Endothelial cell of umbilical vein (primary cell): Measurements from ENCODE around the gene ARG2. TPM values are rescaled to one million over a fixed set of nuclear protein-coding genes. Genes with fewer than 3 reads are reported as not detected.

Experiments
- BruUV-seq: library from RNA; stranded (reverse); fragments of 400-500 nt; replicated peaks from 2 replicates; lab custom pipeline; 2021; lab: Mats Ljungman, UMichigan
- CTCF ChIA-PET: fragments of 300-600, 350-600 bp; sonication (Branson Sonifier 250); formaldehyde crosslinking; loops from one replicate; lab custom pipeline; 2021; ENCODE audit warnings: antibody characterized with exemption, inconsistent platforms; lab: Charles Lee
- POLR2A ChIA-PET: fragments of 300-600, 350-600 bp; sonication (Branson Sonifier 250); formaldehyde crosslinking; loops from one replicate; lab custom pipeline; 2021; ENCODE audit warnings: antibody characterized with exemption, inconsistent platforms; lab: Charles Lee
- DNase-seq: peaks from one replicate; pipeline ENCODE4 v3.0.0-alpha.2; 2011; ENCODE audit warnings: low read depth, low spot score
- FAIRE-seq: peaks from 2 replicates; lab custom pipeline; 2011; peaks lifted over from hg19 to GRCh38; lab: Jason Lieb, UNC
- H2AFZ ChIP-seq: 2 replicates; pipeline ENCODE4 v1.6.0; 2012; ENCODE audit warnings: low read depth, low read length, control low read depth, inconsistent platforms
- H3K27ac ChIP-seq: 2 replicates; pipeline ENCODE4 v1.5.1; 2011; ENCODE audit warnings: low read depth, mild to moderate bottlenecking, control low read depth, low read length, moderate library complexity; ENCODE audit not compliant: insufficient read depth
- H3K27me3 ChIP-seq, 2 experiments: 2 replicates each; pipeline versions ENCODE4 v1.6.0 to v1.6.1; 2011; ENCODE audit warnings: low read length in 2 of 2, mixed read lengths in 1 of 2; ENCODE audit not compliant: control insufficient read depth in 2 of 2, insufficient read depth in 2 of 2
- H3K36me3 ChIP-seq, 2 experiments: 2 replicates in 1 of 2; 3 replicates in 1 of 2; pipeline ENCODE4 v1.5.1; 2011; ENCODE audit warnings: low read length in 2 of 2, mild to moderate bottlenecking in 1 of 2, moderate library complexity in 1 of 2; ENCODE audit not compliant: control insufficient read depth in 2 of 2, insufficient read depth in 2 of 2; ENCODE audit errors: extremely low read depth in 1 of 2
- H3K4me1 ChIP-seq: 3 replicates; pipeline ENCODE4 v1.5.1; 2011; ENCODE audit warnings: mild to moderate bottlenecking, low read length; ENCODE audit not compliant: control insufficient read depth, insufficient read depth; ENCODE audit errors: extremely low read depth
- H3K4me2 ChIP-seq: 2 replicates; pipeline ENCODE4 v1.6.1; 2011; ENCODE audit warnings: low read length, control low read depth, mixed read lengths; ENCODE audit not compliant: insufficient read depth
- H3K4me3 ChIP-seq, 3 experiments: fragments of 200-600 bp in 1 of 3; sonication (generic), shearing (Covaris generic) in 1 of 3; replicated peaks in 1 of 3; 2 replicates each; pipeline ENCODE4 v1.5.1; 2011 to 2016; ENCODE audit warnings: control low read depth in 3 of 3, low read length in 3 of 3, mild to moderate bottlenecking in 2 of 3, inconsistent platforms in 1 of 3, low read depth in 1 of 3, moderate library complexity in 1 of 3; ENCODE audit not compliant: insufficient read depth in 1 of 3
- H3K79me2 ChIP-seq: 2 replicates; pipeline ENCODE4 v1.6.0; 2012; ENCODE audit warnings: low read length, inconsistent platforms; ENCODE audit not compliant: control insufficient read depth, insufficient read depth
- H3K9ac ChIP-seq: replicated peaks from 2 replicates; pipeline ENCODE3; 2011; ENCODE audit warnings: low read length, control low read depth; ENCODE audit not compliant: insufficient read depth; ENCODE audit errors: extremely low read depth
- H3K9me1 ChIP-seq: replicated peaks from 3 replicates; pipeline ENCODE4 v1.6.0; 2011; ENCODE audit warnings: mild to moderate bottlenecking, low read length; ENCODE audit not compliant: control insufficient read depth, insufficient read depth; ENCODE audit errors: extremely low read depth
- H3K9me3 ChIP-seq: replicated peaks from 2 replicates; pipeline ENCODE4 v1.5.1; 2012; ENCODE audit warnings: low read length, inconsistent platforms; ENCODE audit not compliant: control insufficient read depth, insufficient read depth
- H4K20me1 ChIP-seq: replicated peaks from 2 replicates; pipeline ENCODE3; 2011; ENCODE audit warnings: mild to moderate bottlenecking, low read length; ENCODE audit not compliant: control insufficient read depth, insufficient read depth; ENCODE audit errors: extremely low read depth
- EZH2 ChIP-seq: IDR thresholded peaks from 2 replicates; pipeline ENCODE4 v1.6.1; 2012; ENCODE audit warnings: borderline replicate concordance, low read depth, mild to moderate bottlenecking, moderate library complexity, low read length, inconsistent platforms; ENCODE audit not compliant: severe bottlenecking
- FOS ChIP-seq: IDR thresholded peaks from 2 replicates; pipeline ENCODE4 v1.6.1; 2011; ENCODE audit warnings: mild to moderate bottlenecking, low read length, moderate library complexity, borderline replicate concordance; ENCODE audit not compliant: insufficient read depth
- GATA2 ChIP-seq: IDR thresholded peaks from 2 replicates; pipeline ENCODE4 v1.7.0; 2011; ENCODE audit warnings: low read depth, mild to moderate bottlenecking, moderate library complexity, mixed read lengths, low read length; ENCODE audit not compliant: insufficient read length, insufficient read depth
- JUN ChIP-seq: IDR thresholded peaks from 2 replicates; pipeline ENCODE4 v1.6.1; 2011; ENCODE audit warnings: borderline replicate concordance, low read depth; ENCODE audit not compliant: insufficient read length, insufficient read depth
- MYC ChIP-seq: IDR thresholded peaks from one replicate; pipeline ENCODE4 v1.6.1; 2011; ENCODE audit warnings: mild to moderate bottlenecking, low read depth, low read length
- POLR2A ChIP-seq: IDR thresholded peaks from 2 replicates; pipeline ENCODE4 v1.6.1; 2012; ENCODE audit warnings: low read depth, mild to moderate bottlenecking, control low read depth, low read length
- POLR2AphosphoS5 ChIP-seq: IDR thresholded peaks from 2 replicates; pipeline ENCODE4 v1.6.1; 2012; ENCODE audit warnings: low read depth, mild to moderate bottlenecking, control low read depth, low read length, moderate library complexity; ENCODE audit not compliant: insufficient read depth
- dilution Hi-C: fragments of 300-500 bp; cut with MboI; formaldehyde crosslinking; loops from one replicate; pipeline ENCODE4 v1.15.0; 2019; ENCODE audit warnings: low sequenced_read_pairs; ENCODE audit not compliant: extremely low pct_ligation_motif_present
- intact Hi-C: fragments of 100-400 bp; cut with micrococcal nuclease; formaldehyde crosslinking; loops from one replicate; pipeline ENCODE4 v1.10.0; 2022
- polyA plus RNA-seq, 4 experiments: library from polyadenylated mRNA; depleted of rRNA in 3 of 4; stranded (reverse) in 3 of 4; unstranded in 1 of 4; fragments of >200 nt; gene quantifications; 2 replicates each; pipeline versions ENCODE4 v1.2.1 to v1.2.3, GENCODE V29; 2011 to 2012; ENCODE audit warnings: missing spikeins in 1 of 4
- total RNA-seq: library from RNA; stranded (reverse); gene quantifications from 2 replicates; pipeline ENCODE4 v1.2.3, GENCODE V29; 2021
- TF ChIP-seq, protein P1 (sequence below): IDR thresholded peaks from 2 replicates; pipeline ENCODE4 v1.6.1; 2011; ENCODE audit not compliant: insufficient read depth, insufficient read length
- TF ChIP-seq, protein P2 (sequence below), 2 donors: IDR thresholded peaks; 1 replicate in 1 of 2; 2 replicates in 1 of 2; pipeline ENCODE4 v1.5.1; 2011; ENCODE audit warnings: low read length in 2 of 2, mild to moderate bottlenecking in 2 of 2, moderate library complexity in 2 of 2, control low read depth in 1 of 2, inconsistent platforms in 1 of 2, low read depth in 1 of 2; ENCODE audit not compliant: insufficient read depth in 1 of 2; ENCODE audit errors: extremely low read depth in 1 of 2

The ARG2 gene
- total and polyA plus RNA-seq, 2 donors (not counting 3 experiments of a cell fraction or from before 2014, with no cell fraction given): 16.6 to 22.5 TPM

DNA sequence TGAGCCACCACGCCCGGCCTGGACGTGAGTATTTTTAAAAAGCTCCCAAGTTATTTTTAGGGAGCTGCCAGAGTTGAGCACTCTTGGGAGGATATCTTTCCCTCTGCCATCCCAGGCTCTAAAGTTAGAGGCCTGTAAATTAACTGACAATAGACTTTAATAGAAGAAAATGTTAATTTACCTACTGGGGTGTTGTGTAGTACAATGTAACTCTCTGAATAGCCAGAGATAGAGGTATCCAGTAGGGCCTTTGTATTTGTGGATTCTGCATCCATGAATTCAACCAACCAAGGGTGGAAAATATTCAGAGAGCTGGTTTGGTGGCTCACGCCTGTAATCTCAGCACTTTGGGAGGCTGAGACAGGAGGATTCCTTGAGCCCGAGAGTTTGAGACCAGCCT lies 12.1 kb upstream of the ARG2 start:
- Histone ChIP-seq H3K9me1 (no peaks in the 10 kb centered on the region), H3K4me1 (no peaks in the 10 kb centered on the region), H3K36me3 (no peaks in the 10 kb centered on the region), H3K9me3 (no peaks in the 10 kb centered on the region), H4K20me1 (no peaks in the 10 kb centered on the region), H3K27me3 (peaks cover 0 to 20% of the 10 kb centered on the region in 2 experiments), H3K27ac (no peak overlapping the region), H3K9ac (no peak overlapping the region), H3K4me3 (no peak overlapping the region), H3K79me2 (no peaks in the 10 kb centered on the region), H3K4me2 (no peak overlapping the region), H2AFZ (no peak overlapping the region)
- CTCF ChIA-PET: interaction anchor here (1.7 to 4.2 kb wide), 3 partner anchors 11 to 59 kb away, joined by 7 to 23 read pairs (median 9); partner anchors contain the start of gene ARG2
- no peak for TF ChIP-seq MYC
- TF ChIP-seq, protein P1, sequence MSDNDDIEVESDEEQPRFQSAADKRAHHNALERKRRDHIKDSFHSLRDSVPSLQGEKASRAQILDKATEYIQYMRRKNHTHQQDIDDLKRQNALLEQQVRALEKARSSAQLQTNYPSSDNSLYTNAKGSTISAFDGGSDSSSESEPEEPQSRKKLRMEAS: no peak
- no peak for TF ChIP-seq POLR2A
- TF ChIP-seq GATA2: no peak
- TF ChIP-seq EZH2: no peak
- dilution Hi-C loops: no loop called here
- intact Hi-C loops: no loop called here
- POLR2A ChIA-PET: no interaction called here
- DNase-seq (no peak), FAIRE-seq (no peak)
- BruUV-seq: no TSS peak

DNA sequence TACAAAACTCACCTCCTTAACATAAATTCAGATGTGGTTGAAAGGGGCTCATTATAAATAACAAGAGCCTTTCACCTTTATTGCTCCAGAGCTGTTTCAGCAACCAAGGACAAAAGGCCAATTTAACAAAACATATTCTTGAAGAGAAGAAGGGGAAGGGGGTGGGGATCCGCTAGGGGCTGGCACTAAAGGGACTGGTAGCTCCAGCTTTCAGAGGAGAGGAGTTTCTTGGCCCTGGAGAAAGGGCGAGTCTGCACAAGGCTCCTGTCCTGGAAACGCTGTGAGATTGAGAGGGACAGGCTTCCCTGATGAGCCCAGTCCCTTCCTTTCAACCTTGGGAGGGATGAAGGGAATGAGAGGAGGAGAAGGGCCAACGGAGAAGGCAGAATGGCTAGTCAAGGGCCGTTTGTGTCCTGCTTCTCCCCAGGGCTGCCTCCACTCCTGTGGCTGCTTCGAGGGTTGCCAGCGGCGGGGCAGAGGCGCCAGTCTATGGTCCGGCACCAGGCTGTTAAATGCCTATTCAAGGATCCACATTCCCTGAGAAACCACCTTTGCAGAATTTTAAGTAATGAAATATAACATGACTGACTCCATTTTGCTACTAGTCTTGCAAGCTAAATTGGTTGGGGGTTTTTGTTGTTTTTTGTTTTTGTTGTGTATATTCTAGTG lies 9.9 kb upstream of the ARG2 start:
- Histone ChIP-seq H3K4me2 (no peak overlapping the region), H3K36me3 (no peaks in the 10 kb centered on the region), H2AFZ (no peak overlapping the region), H3K79me2 (no peaks in the 10 kb centered on the region), H3K9ac (no peak overlapping the region), H3K9me3 (no peaks in the 10 kb centered on the region), H3K27me3 (peaks cover 8 to 21% of the 10 kb centered on the region in 2 experiments), H3K4me3 (no peak overlapping the region), H3K9me1 (no peaks in the 10 kb centered on the region), H3K27ac (no peak overlapping the region), H4K20me1 (no peaks in the 10 kb centered on the region), H3K4me1 (no peaks in the 10 kb centered on the region)
- ChIA-PET POLR2A (no interaction called here), CTCF (interaction anchor here (0.7 to 6.9 kb wide), 7 partner anchors 9 to 95 kb away, joined by 3 to 60 read pairs (median 6); partner anchors contain the start of gene PIGH)
- dilution Hi-C loops: no loop called here
- no peak for DNase-seq
- intact Hi-C loops: no loop called here
- BruUV-seq: no TSS peak
- TF ChIP-seq MYC (no peak), JUN (no peak), POLR2AphosphoS5 (no peak), GATA2 (no peak), POLR2A (no peak), FOS (no peak), EZH2 (no peak)
- TF ChIP-seq, protein P1: no peak
- TF ChIP-seq, protein P2, sequence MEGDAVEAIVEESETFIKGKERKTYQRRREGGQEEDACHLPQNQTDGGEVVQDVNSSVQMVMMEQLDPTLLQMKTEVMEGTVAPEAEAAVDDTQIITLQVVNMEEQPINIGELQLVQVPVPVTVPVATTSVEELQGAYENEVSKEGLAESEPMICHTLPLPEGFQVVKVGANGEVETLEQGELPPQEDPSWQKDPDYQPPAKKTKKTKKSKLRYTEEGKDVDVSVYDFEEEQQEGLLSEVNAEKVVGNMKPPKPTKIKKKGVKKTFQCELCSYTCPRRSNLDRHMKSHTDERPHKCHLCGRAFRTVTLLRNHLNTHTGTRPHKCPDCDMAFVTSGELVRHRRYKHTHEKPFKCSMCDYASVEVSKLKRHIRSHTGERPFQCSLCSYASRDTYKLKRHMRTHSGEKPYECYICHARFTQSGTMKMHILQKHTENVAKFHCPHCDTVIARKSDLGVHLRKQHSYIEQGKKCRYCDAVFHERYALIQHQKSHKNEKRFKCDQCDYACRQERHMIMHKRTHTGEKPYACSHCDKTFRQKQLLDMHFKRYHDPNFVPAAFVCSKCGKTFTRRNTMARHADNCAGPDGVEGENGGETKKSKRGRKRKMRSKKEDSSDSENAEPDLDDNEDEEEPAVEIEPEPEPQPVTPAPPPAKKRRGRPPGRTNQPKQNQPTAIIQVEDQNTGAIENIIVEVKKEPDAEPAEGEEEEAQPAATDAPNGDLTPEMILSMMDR (IDR thresholded peaks at IDR 0.05; ENCODE audit: extremely low read depth in 1 of 2, insufficient read depth in 1 of 2, low read depth in 1 of 2, low read length in 2 of 2): no peak
- FAIRE-seq: no peak
